HCT116 (cell line): ENCODE measurements around the gene RTN1. TPM values are rescaled to one million over a fixed set of nuclear protein-coding genes. Genes with fewer than 3 reads are reported as not detected.

Experiments
- ATAC-seq: fragments of 200-7000 bp; cut with Tn5 transposase; 2 replicates; pipeline ENCODE4 v1.9.1; 2020; ENCODE audit warnings: mild to moderate bottlenecking, moderate library complexity
- BruUV-seq: library from RNA; stranded (reverse); fragments of 400-500 nt; replicated peaks from 2 replicates; lab custom pipeline; 2021; lab: Mats Ljungman, UMichigan
- CTCF ChIA-PET: fragments of 300-600 bp; sonication (Branson Sonifier 250); formaldehyde crosslinking; loops from one replicate; lab custom pipeline; 2021; ENCODE audit warnings: antibody characterized with exemption; lab: Charles Lee
- POLR2A ChIA-PET: fragments of 300-600, 350-600 bp; sonication (Branson Sonifier 250); formaldehyde crosslinking; loops from one replicate; lab custom pipeline; 2021; ENCODE audit warnings: antibody characterized with exemption; lab: Charles Lee
- RAD21 ChIA-PET, 2 experiments: fragments of 300-600 bp; sonication (Branson Sonifier 250); formaldehyde crosslinking; loops; one replicate each; lab custom pipeline; 2023; ENCODE audit warnings: low total read pairs in 2 of 2; ENCODE audit not compliant: uncharacterized antibody in 2 of 2, unreplicated experiment in 2 of 2, low non-redundant PET in 1 of 2; lab: Charles Lee
- DNase-seq: peaks from one replicate; pipeline ENCODE4 v3.0.0-alpha.2; 2010; ENCODE audit warnings: low read depth, low spot score
- H2AFZ ChIP-seq: fragments of 200-600 bp; shearing (Covaris generic), sonication (generic); 2 replicates; pipeline ENCODE4 v1.6.1; 2017; ENCODE audit warnings: low read depth, mixed run types, mixed read lengths, antibody characterized with exemption, low read length; ENCODE audit not compliant: poor library complexity, severe bottlenecking
- H3K27ac ChIP-seq: 2 replicates; pipeline ENCODE4 v1.5.1; 2012; ENCODE audit warnings: low read depth, low read length
- H3K27me3 ChIP-seq: fragments of 200-600 bp; sonication (generic); 2 replicates; pipeline ENCODE4 v1.6.1; 2016; ENCODE audit warnings: mixed run types, low read length, mixed read lengths; ENCODE audit not compliant: insufficient read depth
- H3K36me3 ChIP-seq, 2 experiments: fragments of 200-500 bp in 1 of 2; fragments of 200-600 bp in 1 of 2; sonication (Bioruptor generic) in 1 of 2; sonication (generic) in 1 of 2; 2 replicates each; pipeline versions ENCODE4 v1.5.1 to v1.6.1; 2014 to 2016; ENCODE audit warnings: low read length in 2 of 2, inconsistent platforms in 1 of 2, mixed read lengths in 1 of 2, mixed run types in 1 of 2; ENCODE audit not compliant: insufficient read depth in 2 of 2, control insufficient read depth in 1 of 2
- H3K4me1 ChIP-seq, 2 experiments: fragments of 200-600 bp in 1 of 2; sonication (generic) in 1 of 2; 2 replicates each; pipeline versions ENCODE4 v1.5.1 to v1.6.1; 2012 to 2017; ENCODE audit warnings: low read length in 2 of 2, inconsistent platforms in 1 of 2, mild to moderate bottlenecking in 1 of 2, mixed read lengths in 1 of 2, mixed run types in 1 of 2, moderate library complexity in 1 of 2; ENCODE audit not compliant: insufficient read depth in 2 of 2, control insufficient read depth in 1 of 2
- H3K4me2 ChIP-seq: fragments of 200-600 bp; sonication (generic); 2 replicates; pipeline ENCODE4 v1.6.1; 2017; ENCODE audit warnings: mixed run types, low read length, mixed read lengths
- H3K4me3 ChIP-seq, 2 experiments: fragments of 200-600 bp in 1 of 2; sonication (generic) in 1 of 2; replicated peaks in 1 of 2; 2 replicates each; pipeline ENCODE4 v1.5.1; 2011 to 2016; ENCODE audit warnings: low read length in 2 of 2, control low read depth in 1 of 2, low read depth in 1 of 2, mild to moderate bottlenecking in 1 of 2, mixed read lengths in 1 of 2, mixed run types in 1 of 2
- H3K79me2 ChIP-seq: fragments of 200-600 bp; sonication (generic); 2 replicates; pipeline ENCODE4 v1.6.1; 2017; ENCODE audit warnings: mild to moderate bottlenecking, mixed run types, low read length, moderate library complexity, mixed read lengths; ENCODE audit not compliant: insufficient read depth
- H3K9ac ChIP-seq: fragments of 200-600 bp; sonication (generic); 2 replicates; pipeline ENCODE4 v1.6.1; 2016; ENCODE audit warnings: low read length, mixed read lengths
- H3K9me2 ChIP-seq: fragments of 200-600 bp; sonication (generic), shearing (Covaris generic); 2 replicates; pipeline ENCODE4 v1.6.1; 2017; ENCODE audit warnings: mixed run types, mild to moderate bottlenecking, moderate library complexity; ENCODE audit not compliant: insufficient read depth
- H3K9me3 ChIP-seq, 2 experiments: fragments of 200-500 bp in 1 of 2; fragments of 200-600 bp in 1 of 2; sonication (Bioruptor generic) in 1 of 2; sonication (generic) in 1 of 2; 2 replicates each; pipeline ENCODE4 v1.6.1; 2014 to 2017; ENCODE audit warnings: low read length in 2 of 2, mixed read lengths in 2 of 2, inconsistent platforms in 1 of 2, low read depth in 1 of 2, mild to moderate bottlenecking in 1 of 2, mixed run types in 1 of 2, moderate library complexity in 1 of 2; ENCODE audit not compliant: control insufficient read depth in 1 of 2, insufficient read depth in 1 of 2
- H4K20me1 ChIP-seq: fragments of 200-600 bp; sonication (generic), shearing (Covaris generic); 2 replicates; pipeline ENCODE4 v1.6.1; 2017; ENCODE audit warnings: mixed run types, mild to moderate bottlenecking, moderate library complexity; ENCODE audit not compliant: insufficient read depth
- CBX3 ChIP-seq: IDR thresholded peaks from 2 replicates; pipeline ENCODE4 v1.6.1; 2012; ENCODE audit warnings: low read depth
- CEBPB ChIP-seq: IDR thresholded peaks from 2 replicates; pipeline ENCODE4 v1.6.1; 2012; ENCODE audit warnings: low read depth
- EZH2 ChIP-seq: fragments of 200-600 bp; sonication (generic); IDR thresholded peaks from 2 replicates; pipeline ENCODE4 v1.6.1; 2017; ENCODE audit warnings: antibody characterized with exemption, mixed run types
- JUND ChIP-seq: IDR thresholded peaks from 2 replicates; pipeline ENCODE4 v1.6.1; 2012
- POLR2AphosphoS5 ChIP-seq: IDR thresholded peaks from 2 replicates; pipeline ENCODE4 v1.6.1; 2011; ENCODE audit warnings: mild to moderate bottlenecking, low read depth, low read length, moderate library complexity
- RAD21 ChIP-seq: IDR thresholded peaks from 2 replicates; pipeline ENCODE4 v1.6.1; 2012; ENCODE audit warnings: low read depth, mild to moderate bottlenecking
- SIN3A ChIP-seq: IDR thresholded peaks from 2 replicates; pipeline ENCODE4 v1.6.1; 2012; ENCODE audit warnings: low read depth
- SP1 ChIP-seq: IDR thresholded peaks from 2 replicates; pipeline ENCODE4 v1.6.1; 2012; ENCODE audit warnings: low read depth
- YY1 ChIP-seq: IDR thresholded peaks from 2 replicates; pipeline ENCODE4 v1.6.1; 2011; ENCODE audit warnings: low read length, low read depth, moderate library complexity, mild to moderate bottlenecking; ENCODE audit not compliant: insufficient replicate concordance; ENCODE audit errors: extremely low read depth
- ZNF274 ChIP-seq: fragments of 200-500 bp; sonication (Bioruptor generic); IDR thresholded peaks from 2 replicates; pipeline ENCODE4 v1.6.1; 2014; ENCODE audit warnings: mild to moderate bottlenecking, low read depth, low read length, inconsistent platforms
- intact Hi-C: fragments of 100-400 bp; cut with micrococcal nuclease; formaldehyde crosslinking; loops from 2 replicates; pipeline ENCODE4 v1.10.0; 2022
- total RNA-seq: library from RNA; stranded (reverse); gene quantifications from one replicate; pipeline ENCODE4 v1.2.1, GENCODE V29; 2021; ENCODE audit not compliant: unreplicated experiment
- TF ChIP-seq, protein P1 (sequence below): IDR thresholded peaks from 2 replicates; pipeline ENCODE4 v1.6.1; 2012; ENCODE audit warnings: low read depth

Gene RTN1
- total RNA-seq, 1 experiment from 2014 or later: 0.57 TPM

DNA sequence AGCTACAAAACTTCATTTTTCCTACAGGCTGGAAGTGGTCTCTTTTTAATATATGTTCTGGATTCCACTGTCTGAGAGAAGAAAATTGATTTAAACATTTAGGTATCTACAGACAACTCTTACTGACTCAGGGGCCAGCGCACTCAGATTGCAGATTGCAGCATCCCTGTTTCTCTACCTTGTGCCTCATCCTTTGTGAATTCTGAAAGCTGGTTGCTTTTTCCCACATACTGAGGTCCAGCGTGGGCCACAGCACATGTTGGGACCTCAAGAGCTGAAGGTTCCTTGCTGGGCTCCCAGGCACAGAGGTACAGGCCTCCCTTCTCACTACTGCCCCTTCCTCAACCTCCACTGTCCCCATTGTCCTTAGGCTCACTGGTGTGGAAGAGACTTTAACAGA, 192.2 kb downstream of the RTN1 start:
- RAD21 ChIA-PET: no interaction called here
- TF ChIP-seq, protein P1, sequence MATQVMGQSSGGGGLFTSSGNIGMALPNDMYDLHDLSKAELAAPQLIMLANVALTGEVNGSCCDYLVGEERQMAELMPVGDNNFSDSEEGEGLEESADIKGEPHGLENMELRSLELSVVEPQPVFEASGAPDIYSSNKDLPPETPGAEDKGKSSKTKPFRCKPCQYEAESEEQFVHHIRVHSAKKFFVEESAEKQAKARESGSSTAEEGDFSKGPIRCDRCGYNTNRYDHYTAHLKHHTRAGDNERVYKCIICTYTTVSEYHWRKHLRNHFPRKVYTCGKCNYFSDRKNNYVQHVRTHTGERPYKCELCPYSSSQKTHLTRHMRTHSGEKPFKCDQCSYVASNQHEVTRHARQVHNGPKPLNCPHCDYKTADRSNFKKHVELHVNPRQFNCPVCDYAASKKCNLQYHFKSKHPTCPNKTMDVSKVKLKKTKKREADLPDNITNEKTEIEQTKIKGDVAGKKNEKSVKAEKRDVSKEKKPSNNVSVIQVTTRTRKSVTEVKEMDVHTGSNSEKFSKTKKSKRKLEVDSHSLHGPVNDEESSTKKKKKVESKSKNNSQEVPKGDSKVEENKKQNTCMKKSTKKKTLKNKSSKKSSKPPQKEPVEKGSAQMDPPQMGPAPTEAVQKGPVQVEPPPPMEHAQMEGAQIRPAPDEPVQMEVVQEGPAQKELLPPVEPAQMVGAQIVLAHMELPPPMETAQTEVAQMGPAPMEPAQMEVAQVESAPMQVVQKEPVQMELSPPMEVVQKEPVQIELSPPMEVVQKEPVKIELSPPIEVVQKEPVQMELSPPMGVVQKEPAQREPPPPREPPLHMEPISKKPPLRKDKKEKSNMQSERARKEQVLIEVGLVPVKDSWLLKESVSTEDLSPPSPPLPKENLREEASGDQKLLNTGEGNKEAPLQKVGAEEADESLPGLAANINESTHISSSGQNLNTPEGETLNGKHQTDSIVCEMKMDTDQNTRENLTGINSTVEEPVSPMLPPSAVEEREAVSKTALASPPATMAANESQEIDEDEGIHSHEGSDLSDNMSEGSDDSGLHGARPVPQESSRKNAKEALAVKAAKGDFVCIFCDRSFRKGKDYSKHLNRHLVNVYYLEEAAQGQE: no peak
- TF ChIP-seq, all 23 proteins: peak for 0
- ATAC-seq: no peak

DNA sequence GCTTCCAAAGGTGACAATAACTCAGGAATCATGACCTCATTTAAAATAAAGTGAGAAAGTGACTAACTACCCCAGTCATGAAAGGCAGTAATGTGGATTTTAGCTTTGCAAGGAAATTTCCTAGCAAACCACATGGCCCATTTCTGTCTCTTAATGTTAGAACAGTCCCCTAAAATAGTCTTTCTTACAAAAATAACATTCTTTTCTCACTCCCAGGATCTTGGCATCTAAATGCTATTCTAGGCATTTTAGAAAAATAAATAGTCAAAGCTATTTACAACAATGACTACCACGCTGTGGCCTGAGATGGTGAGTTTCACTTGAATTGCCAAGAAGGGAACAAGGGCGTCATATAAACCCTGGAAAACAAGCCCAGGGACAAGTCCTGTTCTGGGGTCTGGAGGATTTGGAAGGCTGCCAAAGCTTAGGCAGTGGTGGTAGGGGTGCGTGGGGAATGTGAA, 192.8 kb downstream of the RTN1 start:
- POLR2A ChIA-PET: no interaction called here
- RAD21 ChIA-PET: no interaction called here
- no peaks in the 10 kb centered on the region for H3K27me3 ChIP-seq
- H2AFZ ChIP-seq: no peak overlapping the region
- no peaks in the 10 kb centered on the region for H3K4me1 ChIP-seq
- no peak overlapping the region for H3K9ac ChIP-seq
- H3K4me2 ChIP-seq: no peak overlapping the region
- DNase-seq: no peak
- no peaks in the 10 kb centered on the region for H3K36me3 ChIP-seq
- intact Hi-C loops: no loop called here
- no peaks in the 10 kb centered on the region for H3K79me2 ChIP-seq
- H3K9me3 ChIP-seq: no peaks in the 10 kb centered on the region
- TF ChIP-seq SIN3A: no peak
- TF ChIP-seq CEBPB: no peak
- TF ChIP-seq EZH2: no peak
- no peak for TF ChIP-seq ZNF274
- TF ChIP-seq, protein P1: no peak
- TF ChIP-seq SP1: no peak
- TF ChIP-seq POLR2AphosphoS5: no peak
- no peak for TF ChIP-seq YY1
- TF ChIP-seq RAD21: no peak
- TF ChIP-seq CBX3: no peak
- TF ChIP-seq JUND: no peak
- BruUV-seq: no TSS peak
- H3K27ac ChIP-seq: no peak overlapping the region
- ATAC-seq: no peak
- CTCF ChIA-PET: interaction anchor here (1.1 kb wide), 1 partner anchor 11 kb away, joined by 4 read pairs; no protein-coding TSS in a partner anchor
- no peaks in the 10 kb centered on the region for H4K20me1 ChIP-seq
- H3K4me3 ChIP-seq: no peak overlapping the region
- no peaks in the 10 kb centered on the region for H3K9me2 ChIP-seq

More for the DNA sequence above, 192.2 kb downstream of the RTN1 start:
- Histone ChIP-seq H3K4me3 (no peak overlapping the region), H3K4me1 (no peaks in the 10 kb centered on the region), H3K9me3 (no peaks in the 10 kb centered on the region), H3K27ac (no peak overlapping the region), H4K20me1 (no peaks in the 10 kb centered on the region), H3K9me2 (no peaks in the 10 kb centered on the region), H3K9ac (no peak overlapping the region), H3K27me3 (no peaks in the 10 kb centered on the region), H3K4me2 (no peak overlapping the region), H3K79me2 (no peaks in the 10 kb centered on the region), H2AFZ (no peak overlapping the region), H3K36me3 (no peaks in the 10 kb centered on the region)
- no peak for DNase-seq
- ChIA-PET POLR2A (no interaction called here), CTCF (interaction anchor here (1.1 kb wide), 1 partner anchor 10 kb away, joined by 4 read pairs; no protein-coding TSS in a partner anchor)
- no TSS peak for BruUV-seq
- intact Hi-C loops: no loop called here
